GM12801 (cell line): Measurements from ENCODE around the gene SULT2B1.

Source experiments
- TF ChIP-seq, protein P1 (sequence below): IDR thresholded peaks from one replicate; pipeline ENCODE4 v1.5.1; 2011; ENCODE audit warnings: control low read depth; ENCODE audit not compliant: insufficient read length; ENCODE audit errors: extremely low read depth

The SULT2B1 gene

DNA sequence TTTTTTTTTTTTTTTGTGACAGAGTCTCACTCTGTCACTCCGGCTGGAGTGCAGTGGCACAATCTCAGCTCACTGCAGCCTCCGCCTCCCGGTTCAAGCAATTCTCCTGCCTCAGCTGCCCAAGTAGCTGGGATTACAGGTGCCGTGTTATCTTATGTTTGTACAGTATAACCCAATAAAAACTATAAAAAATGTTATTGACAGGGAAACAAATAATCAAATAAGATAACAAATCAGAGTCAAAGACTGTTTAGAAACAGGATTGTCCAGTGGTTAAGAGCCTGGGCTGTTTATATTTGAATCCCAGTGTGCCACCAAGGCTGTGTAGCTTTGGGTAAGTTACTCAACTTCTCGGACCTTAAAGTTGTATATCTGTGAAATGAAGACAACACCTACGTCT, 21.2 kb upstream of the SULT2B1 start:
- TF ChIP-seq, protein P1, sequence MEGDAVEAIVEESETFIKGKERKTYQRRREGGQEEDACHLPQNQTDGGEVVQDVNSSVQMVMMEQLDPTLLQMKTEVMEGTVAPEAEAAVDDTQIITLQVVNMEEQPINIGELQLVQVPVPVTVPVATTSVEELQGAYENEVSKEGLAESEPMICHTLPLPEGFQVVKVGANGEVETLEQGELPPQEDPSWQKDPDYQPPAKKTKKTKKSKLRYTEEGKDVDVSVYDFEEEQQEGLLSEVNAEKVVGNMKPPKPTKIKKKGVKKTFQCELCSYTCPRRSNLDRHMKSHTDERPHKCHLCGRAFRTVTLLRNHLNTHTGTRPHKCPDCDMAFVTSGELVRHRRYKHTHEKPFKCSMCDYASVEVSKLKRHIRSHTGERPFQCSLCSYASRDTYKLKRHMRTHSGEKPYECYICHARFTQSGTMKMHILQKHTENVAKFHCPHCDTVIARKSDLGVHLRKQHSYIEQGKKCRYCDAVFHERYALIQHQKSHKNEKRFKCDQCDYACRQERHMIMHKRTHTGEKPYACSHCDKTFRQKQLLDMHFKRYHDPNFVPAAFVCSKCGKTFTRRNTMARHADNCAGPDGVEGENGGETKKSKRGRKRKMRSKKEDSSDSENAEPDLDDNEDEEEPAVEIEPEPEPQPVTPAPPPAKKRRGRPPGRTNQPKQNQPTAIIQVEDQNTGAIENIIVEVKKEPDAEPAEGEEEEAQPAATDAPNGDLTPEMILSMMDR, result no peak

- TF ChIP-seq, protein P1, result no peak
These were observed 18.2 kb upstream of the SULT2B1 start for GRCh38 chr19:48533770-48534169.

GRCh38 chr19:48537541-48537940, 14.4 kb upstream of the SULT2B1 start:
- TF ChIP-seq, protein P1, result no peak

GRCh38 chr19:48539503-48540096, 12.4 kb upstream of the SULT2B1 start:
- TF ChIP-seq, protein P1, result no peak

GRCh38 chr19:48540110-48540509, 11.9 kb upstream of the SULT2B1 start:
- TF ChIP-seq, protein P1, result no peak

DNA sequence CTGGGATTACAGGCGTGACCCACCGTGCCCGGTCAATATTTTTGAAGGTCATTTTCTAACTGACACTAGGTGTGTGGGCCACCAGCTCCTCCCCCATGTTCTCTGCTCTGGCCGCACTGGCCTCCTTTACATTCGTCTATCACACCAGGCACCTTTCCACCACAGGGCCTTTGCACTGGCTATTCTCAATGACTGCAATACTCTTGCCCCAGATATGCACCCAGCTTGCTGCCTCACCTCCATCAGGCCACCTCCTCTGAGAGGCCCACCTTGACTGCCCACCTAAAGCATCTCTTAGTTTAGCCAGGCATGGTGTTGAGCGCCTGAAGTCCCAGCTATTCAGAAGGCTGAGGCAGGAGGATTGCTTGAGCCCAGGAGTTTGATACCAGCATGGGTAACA, 10.2 kb upstream of the SULT2B1 start:
- TF ChIP-seq, protein P1, result no peak

DNA sequence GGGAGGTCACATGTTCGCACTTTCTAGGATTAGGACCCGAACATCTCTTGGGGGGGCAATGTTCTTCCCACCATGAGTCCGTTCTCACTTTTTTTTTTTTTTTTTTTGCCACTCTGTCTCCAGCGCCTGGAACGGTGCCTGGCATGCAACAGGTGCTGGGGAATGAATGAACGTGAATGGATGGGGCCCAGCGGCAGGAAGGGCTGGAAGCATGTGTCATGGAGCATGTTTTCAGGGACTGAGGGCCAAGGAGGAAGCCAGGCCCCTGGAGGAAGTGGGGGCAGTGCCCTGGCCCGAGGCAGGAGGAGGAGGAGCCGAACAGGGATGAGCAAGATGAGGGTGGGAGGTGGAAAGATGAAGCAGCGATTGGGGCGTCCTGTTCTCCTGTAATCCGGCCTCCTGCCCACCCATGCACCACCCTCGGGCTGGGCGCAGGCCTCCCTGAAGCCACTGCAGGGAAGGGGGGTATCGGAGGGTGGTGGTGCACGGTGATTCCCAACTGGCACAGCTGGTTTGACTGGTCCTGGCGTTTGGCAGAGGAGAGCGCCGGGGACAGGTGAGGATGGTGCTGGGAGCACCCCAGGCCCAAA, 8.8 kb upstream of the SULT2B1 start:
- TF ChIP-seq, protein P1, result no peak
